HEK293 (cell line): ENCODE measurements around the gene GALE.

Experiments used
- CTCF ChIA-PET: fragments of 350-600 bp; formaldehyde crosslinking; extraction: SDS; loops from one replicate; lab custom pipeline; 2021; ENCODE audit warnings: antibody characterized with exemption; lab: Yijun Ruan, JAX
- POLR2A ChIA-PET: fragments of 300-600 bp; formaldehyde crosslinking; extraction: SDS; loops from one replicate; lab custom pipeline; 2020; ENCODE audit warnings: antibody characterized with exemption, inconsistent platforms; lab: Yijun Ruan, JAX
- H3K27ac ChIP-seq: fragments of 200-500 bp; sonication (Bioruptor generic); 2 replicates; pipeline ENCODE4 v1.5.1; 2014; ENCODE audit warnings: low read depth, low read length, control low read depth, inconsistent platforms; ENCODE audit errors: extremely low read depth
- H3K36me3 ChIP-seq, 2 experiments: fragments of 200-500 bp in 1 of 2; sonication (Bioruptor generic) in 1 of 2; 1 replicate in 1 of 2; 2 replicates in 1 of 2; pipeline ENCODE4 v1.5.1; 2014 to 2017; ENCODE audit warnings: inconsistent platforms in 2 of 2, low read length in 2 of 2; ENCODE audit not compliant: control insufficient read depth in 2 of 2, insufficient read depth in 1 of 2
- H3K4me1 ChIP-seq: fragments of 200-500 bp; sonication (Bioruptor generic); 2 replicates; pipeline ENCODE4 v1.5.1; 2014; ENCODE audit warnings: mild to moderate bottlenecking, low read length, inconsistent platforms; ENCODE audit not compliant: control insufficient read depth, insufficient read depth
- H3K4me3 ChIP-seq: 2 replicates; pipeline ENCODE4 v1.5.1; 2011; ENCODE audit warnings: low read depth, mild to moderate bottlenecking, control low read depth, low read length, moderate library complexity
- H3K9me3 ChIP-seq: fragments of 200-500 bp; sonication (Bioruptor generic); 2 replicates; pipeline ENCODE4 v1.5.1; 2014; ENCODE audit warnings: low read depth, low read length, inconsistent platforms; ENCODE audit not compliant: control insufficient read depth, insufficient read depth
- GLIS2 ChIP-seq: fragments of 450-650 bp; formaldehyde crosslinking; IDR thresholded peaks from 2 replicates; pipeline ENCODE4 v1.5.1; 2016; ENCODE audit warnings: missing biosample characterization, missing genetic modification characterization
- KLF7 ChIP-seq: fragments of 450-650 bp; formaldehyde crosslinking; IDR thresholded peaks from 2 replicates; pipeline ENCODE4 v1.5.1; 2016; ENCODE audit warnings: missing biosample characterization, missing genetic modification characterization, borderline replicate concordance
- PRDM4 ChIP-seq: fragments of 450-650 bp; formaldehyde crosslinking; IDR thresholded peaks from 2 replicates; pipeline ENCODE4 v1.5.1; 2017; ENCODE audit warnings: missing biosample characterization, missing genetic modification characterization
- SCRT1 ChIP-seq: fragments of 450-650 bp; formaldehyde crosslinking; IDR thresholded peaks from 2 replicates; pipeline ENCODE4 v1.5.1; 2016; ENCODE audit warnings: missing biosample characterization, missing genetic modification characterization, borderline replicate concordance
- SP3 ChIP-seq: fragments of 450-650 bp; formaldehyde crosslinking; IDR thresholded peaks from 2 replicates; pipeline ENCODE4 v1.5.1; 2016; ENCODE audit warnings: missing biosample characterization, missing genetic modification characterization
- SP7 ChIP-seq: fragments of 450-650 bp; formaldehyde crosslinking; IDR thresholded peaks from 2 replicates; pipeline ENCODE4 v1.5.1; 2016; ENCODE audit warnings: missing biosample characterization, missing genetic modification characterization
- YY2 ChIP-seq: fragments of 450-650 bp; formaldehyde crosslinking; IDR thresholded peaks from 2 replicates; pipeline ENCODE4 v1.5.1; 2016; ENCODE audit warnings: missing biosample characterization, missing genetic modification characterization
- ZBTB48 ChIP-seq: fragments of 450-650 bp; formaldehyde crosslinking; IDR thresholded peaks from 2 replicates; pipeline ENCODE4 v1.5.1; 2016; ENCODE audit warnings: missing biosample characterization, missing genetic modification characterization
- ZNF10 ChIP-seq: fragments of 450-650 bp; formaldehyde crosslinking; IDR thresholded peaks from 2 replicates; pipeline ENCODE4 v1.5.1; 2017; ENCODE audit warnings: missing biosample characterization, missing genetic modification characterization
- ZNF114 ChIP-seq: fragments of 450-650 bp; formaldehyde crosslinking; IDR thresholded peaks from 2 replicates; pipeline ENCODE4 v1.5.0; 2017; ENCODE audit warnings: missing biosample characterization, missing genetic modification characterization
- ZNF133 ChIP-seq: fragments of 450-650 bp; formaldehyde crosslinking; IDR thresholded peaks from 2 replicates; pipeline ENCODE4 v1.5.1; 2016; ENCODE audit warnings: missing biosample characterization, missing genetic modification characterization
- ZNF146 ChIP-seq: fragments of 450-650 bp; formaldehyde crosslinking; IDR thresholded peaks from 2 replicates; pipeline ENCODE4 v1.5.1; 2016; ENCODE audit warnings: missing biosample characterization, missing genetic modification characterization
- ZNF169 ChIP-seq: fragments of 450-650 bp; formaldehyde crosslinking; IDR thresholded peaks from 2 replicates; pipeline ENCODE4 v1.5.1; 2016; ENCODE audit warnings: missing biosample characterization, missing genetic modification characterization
- ZNF248 ChIP-seq: fragments of 450-650 bp; formaldehyde crosslinking; IDR thresholded peaks from 2 replicates; pipeline ENCODE4 v1.5.1; 2017; ENCODE audit warnings: missing biosample characterization, missing genetic modification characterization
- ZNF266 ChIP-seq: fragments of 450-650 bp; formaldehyde crosslinking; IDR thresholded peaks from 2 replicates; pipeline ENCODE4 v1.5.1; 2016; ENCODE audit warnings: missing biosample characterization, missing genetic modification characterization, low read depth
- ZNF335 ChIP-seq: fragments of 450-650 bp; formaldehyde crosslinking; conservative IDR thresholded peaks from 2 replicates; pipeline ENCODE4 v1.5.1; 2016; ENCODE audit warnings: missing biosample characterization, missing genetic modification characterization
- ZNF362 ChIP-seq: fragments of 450-650 bp; formaldehyde crosslinking; IDR thresholded peaks from 2 replicates; pipeline ENCODE4 v1.5.1; 2016; ENCODE audit warnings: missing biosample characterization, missing genetic modification characterization
- ZNF37A ChIP-seq: fragments of 450-650 bp; IDR thresholded peaks from 2 replicates; pipeline ENCODE4 v1.5.1; 2018; ENCODE audit warnings: missing biosample characterization, missing genetic modification characterization
- ZNF391 ChIP-seq: fragments of 450-650 bp; formaldehyde crosslinking; IDR thresholded peaks from 2 replicates; pipeline ENCODE4 v1.5.1; 2016; ENCODE audit warnings: low read depth, missing biosample characterization, missing genetic modification characterization, borderline replicate concordance
- ZNF510 ChIP-seq: fragments of 450-650 bp; formaldehyde crosslinking; IDR thresholded peaks from 2 replicates; pipeline ENCODE4 v1.5.1; 2018; ENCODE audit warnings: mild to moderate bottlenecking, missing genetic modification characterization, missing biosample characterization; ENCODE audit not compliant: insufficient replicate concordance
- ZNF530 ChIP-seq: fragments of 450-650 bp; formaldehyde crosslinking; IDR thresholded peaks from 2 replicates; pipeline ENCODE4 v1.5.1; 2016; ENCODE audit warnings: low read depth, missing biosample characterization, missing genetic modification characterization
- ZNF544 ChIP-seq: fragments of 450-650 bp; formaldehyde crosslinking; IDR thresholded peaks from 2 replicates; pipeline ENCODE4 v1.5.0; 2017; ENCODE audit warnings: missing biosample characterization, missing genetic modification characterization
- ZNF571 ChIP-seq: fragments of 450-650 bp; formaldehyde crosslinking; IDR thresholded peaks from 2 replicates; pipeline ENCODE4 v1.5.0; 2017; ENCODE audit warnings: missing biosample characterization, missing genetic modification characterization
- ZNF623 ChIP-seq: fragments of 450-650 bp; formaldehyde crosslinking; IDR thresholded peaks from 2 replicates; pipeline ENCODE4 v1.5.1; 2016; ENCODE audit warnings: missing biosample characterization, missing genetic modification characterization
- ZNF701 ChIP-seq: fragments of 450-650 bp; formaldehyde crosslinking; IDR thresholded peaks from 2 replicates; pipeline ENCODE4 v1.5.1; 2016; ENCODE audit warnings: missing biosample characterization, missing genetic modification characterization
- ZNF785 ChIP-seq: fragments of 450-650 bp; formaldehyde crosslinking; IDR thresholded peaks from 2 replicates; pipeline ENCODE4 v1.5.1; 2016; ENCODE audit warnings: missing biosample characterization, missing genetic modification characterization
- ZNF843 ChIP-seq: fragments of 450-650 bp; formaldehyde crosslinking; IDR thresholded peaks from 2 replicates; pipeline ENCODE4 v1.5.1; 2016; ENCODE audit warnings: missing biosample characterization, missing genetic modification characterization
- TF ChIP-seq, protein P1 (sequence below): fragments of 450-650 bp; formaldehyde crosslinking; IDR thresholded peaks from 2 replicates; pipeline ENCODE4 v1.5.1; 2016; ENCODE audit warnings: missing biosample characterization, missing genetic modification characterization
- TF ChIP-seq, protein P2 (sequence below): fragments of 450-650 bp; formaldehyde crosslinking; IDR thresholded peaks from 2 replicates; pipeline ENCODE4 v1.5.1; 2017; ENCODE audit warnings: missing biosample characterization, missing genetic modification characterization
- TF ChIP-seq, protein P3 (sequence below): fragments of 450-650 bp; formaldehyde crosslinking; IDR thresholded peaks from 2 replicates; pipeline ENCODE4 v1.5.1; 2016; ENCODE audit warnings: missing biosample characterization, missing genetic modification characterization

GALE gene

GRCh38 chr1:23814016-23814415, 13.5 kb upstream of the GALE start:
- H3K36me3 ChIP-seq: peaks cover 0 to 66% of the 10 kb centered on the region in 2 experiments; a peak in 1 of 3 replicates
- H3K27ac ChIP-seq: no peak overlapping the region
- CTCF ChIA-PET: interaction anchor here (0.6 to 1.3 kb wide), 6 partner anchors 10 to 269 kb away, joined by 3 to 6 read pairs (median 3); no protein-coding TSS in a partner anchor
- TF ChIP-seq ZNF544 (tag by site-specific recombination) (no peak), ZNF114 (no peak), ZNF623 (tag by site-specific recombination) (no peak), YY2 (tag by site-specific recombination) (no peak), ZNF146 (tag by site-specific recombination) (no peak), ZNF133 (no peak), ZNF37A (tag by site-specific recombination) (no peak), PRDM4 (tag by site-specific recombination) (no peak), ZNF169 (tag by site-specific recombination) (no peak), ZNF530 (tag by site-specific recombination) (no peak), SP7 (tag by site-specific recombination) (no peak), ZNF701 (tag by site-specific recombination) (no peak), ZNF391 (tag by site-specific recombination) (no peak), ZNF843 (tag by site-specific recombination) (no peak), SCRT1 (no peak), ZNF248 (tag by site-specific recombination) (no peak)
- TF ChIP-seq, all 188 proteins: peak for 0
- POLR2A ChIA-PET: interaction anchor here (0.9 kb wide), 1 partner anchor 11 kb away, joined by 5 read pairs; the partner anchor contains the start of gene HMGCL
- no peak overlapping the region for H3K4me3 ChIP-seq
- H3K4me1 ChIP-seq: no peaks in the 10 kb centered on the region
- no peaks in the 10 kb centered on the region for H3K9me3 ChIP-seq

DNA sequence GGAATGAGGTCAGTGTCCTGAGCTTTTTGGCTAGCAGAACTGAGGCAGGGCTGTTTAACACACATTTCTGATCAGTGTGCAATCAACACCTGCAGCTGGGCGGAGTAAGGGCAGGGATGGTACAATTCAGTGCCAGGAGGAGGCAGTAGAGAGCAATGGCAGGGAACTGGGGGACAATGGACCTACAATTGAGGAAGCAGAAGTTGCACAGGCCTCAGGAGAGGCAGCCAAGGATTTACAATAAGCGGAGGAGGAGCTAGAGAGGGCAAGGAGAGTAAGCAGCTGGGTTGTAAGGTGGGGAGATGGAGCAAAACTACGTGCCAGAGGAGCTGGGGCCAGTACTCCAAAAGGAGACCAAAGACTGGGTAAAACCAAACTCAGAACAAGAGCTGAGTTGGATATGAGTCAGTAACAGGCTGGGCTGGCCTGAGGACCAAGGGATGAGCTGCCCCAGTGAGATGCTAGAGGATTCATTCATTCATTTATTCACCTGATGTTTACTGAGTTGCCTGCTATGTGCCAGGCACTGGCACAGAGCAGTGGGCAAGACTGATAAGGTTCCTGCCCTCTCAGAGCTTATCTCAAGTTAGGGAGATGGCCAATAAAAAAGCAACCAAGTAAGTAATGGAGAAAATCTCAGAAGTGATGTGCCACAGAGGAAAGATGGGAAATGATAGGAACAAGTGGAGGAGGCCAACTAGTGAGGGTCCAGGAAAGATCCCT, 10.4 kb upstream of the GALE start:
- H3K27ac ChIP-seq: no peak overlapping the region
- no peak overlapping the region for H3K4me3 ChIP-seq
- H3K36me3 ChIP-seq: peaks cover 0 to 59% of the 10 kb centered on the region in 2 experiments; a peak in 1 of 3 replicates
- ChIA-PET POLR2A (interaction anchor here (0.6 to 2.5 kb wide), 7 partner anchors 11 to 467 kb away, joined by 3 to 11 read pairs (median 4); partner anchors contain the start of genes GALE, HMGCL, HNRNPR and PITHD1), CTCF (interaction anchor here (0.6 to 5.3 kb wide), 23 partner anchors 10 to 235 kb away, joined by 3 to 80 read pairs (median 6); partner anchors contain the start of genes FUCA1, GALE, HMGCL and PITHD1)
- no peaks in the 10 kb centered on the region for H3K4me1 ChIP-seq
- no peaks in the 10 kb centered on the region for H3K9me3 ChIP-seq
- TF ChIP-seq ZNF785 (tag by site-specific recombination): peak; percentile 73
- peak; percentile 30; the same call in 1 of the 2 replicates for TF ChIP-seq ZBTB48 (tag by site-specific recombination)
- peak; percentile 49; the same call in 1 of the 2 replicates for TF ChIP-seq KLF7
- no peak for TF ChIP-seq ZNF362
- no peak for TF ChIP-seq ZNF571 (tag by site-specific recombination)
- no peak for TF ChIP-seq ZNF266 (tag by site-specific recombination)
- TF ChIP-seq ZNF10 (tag by site-specific recombination): no peak
- TF ChIP-seq ZNF510 (tag by site-specific recombination): no peak
- TF ChIP-seq, protein P1, sequence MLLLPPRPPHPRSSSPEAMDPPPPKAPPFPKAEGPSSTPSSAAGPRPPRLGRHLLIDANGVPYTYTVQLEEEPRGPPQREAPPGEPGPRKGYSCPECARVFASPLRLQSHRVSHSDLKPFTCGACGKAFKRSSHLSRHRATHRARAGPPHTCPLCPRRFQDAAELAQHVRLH (tag by site-specific recombination): 0 out of 2 replicates have a peak, but pooled peaks have one; percentile 39
- TF ChIP-seq, protein P2, sequence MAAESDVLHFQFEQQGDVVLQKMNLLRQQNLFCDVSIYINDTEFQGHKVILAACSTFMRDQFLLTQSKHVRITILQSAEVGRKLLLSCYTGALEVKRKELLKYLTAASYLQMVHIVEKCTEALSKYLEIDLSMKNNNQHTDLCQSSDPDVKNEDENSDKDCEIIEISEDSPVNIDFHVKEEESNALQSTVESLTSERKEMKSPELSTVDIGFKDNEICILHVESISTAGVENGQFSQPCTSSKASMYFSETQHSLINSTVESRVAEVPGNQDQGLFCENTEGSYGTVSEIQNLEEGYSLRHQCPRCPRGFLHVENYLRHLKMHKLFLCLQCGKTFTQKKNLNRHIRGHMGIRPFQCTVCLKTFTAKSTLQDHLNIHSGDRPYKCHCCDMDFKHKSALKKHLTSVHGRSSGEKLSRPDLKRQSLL (tag by site-specific recombination): no peak
- TF ChIP-seq, protein P3, sequence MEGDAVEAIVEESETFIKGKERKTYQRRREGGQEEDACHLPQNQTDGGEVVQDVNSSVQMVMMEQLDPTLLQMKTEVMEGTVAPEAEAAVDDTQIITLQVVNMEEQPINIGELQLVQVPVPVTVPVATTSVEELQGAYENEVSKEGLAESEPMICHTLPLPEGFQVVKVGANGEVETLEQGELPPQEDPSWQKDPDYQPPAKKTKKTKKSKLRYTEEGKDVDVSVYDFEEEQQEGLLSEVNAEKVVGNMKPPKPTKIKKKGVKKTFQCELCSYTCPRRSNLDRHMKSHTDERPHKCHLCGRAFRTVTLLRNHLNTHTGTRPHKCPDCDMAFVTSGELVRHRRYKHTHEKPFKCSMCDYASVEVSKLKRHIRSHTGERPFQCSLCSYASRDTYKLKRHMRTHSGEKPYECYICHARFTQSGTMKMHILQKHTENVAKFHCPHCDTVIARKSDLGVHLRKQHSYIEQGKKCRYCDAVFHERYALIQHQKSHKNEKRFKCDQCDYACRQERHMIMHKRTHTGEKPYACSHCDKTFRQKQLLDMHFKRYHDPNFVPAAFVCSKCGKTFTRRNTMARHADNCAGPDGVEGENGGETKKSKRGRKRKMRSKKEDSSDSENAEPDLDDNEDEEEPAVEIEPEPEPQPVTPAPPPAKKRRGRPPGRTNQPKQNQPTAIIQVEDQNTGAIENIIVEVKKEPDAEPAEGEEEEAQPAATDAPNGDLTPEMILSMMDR (tag by site-specific recombination): peak; percentile 54
- no peak for TF ChIP-seq GLIS2 (tag by site-specific recombination)
- no peak for TF ChIP-seq ZNF335
- TF ChIP-seq SP3 (tag by site-specific recombination): no peak
